GM06990 (cell line): ENCODE results near the gene ACRBP.

Experiments
- DNase-seq: peaks from one replicate; pipeline ENCODE4 v3.0.0-alpha.2; 2011; ENCODE audit not compliant: insufficient read length; ENCODE audit errors: extremely low read depth
- H3K27me3 ChIP-seq: replicated peaks from 2 replicates; pipeline ENCODE4 v1.6.0; 2011; ENCODE audit warnings: low read length; ENCODE audit not compliant: control insufficient read depth, insufficient read depth
- H3K36me3 ChIP-seq: 2 replicates; pipeline ENCODE4 v1.5.1; 2011; ENCODE audit warnings: low read length; ENCODE audit not compliant: control insufficient read depth, insufficient read depth
- H3K4me3 ChIP-seq: replicated peaks from 2 replicates; pipeline ENCODE4 v1.5.1; 2011; ENCODE audit warnings: low read depth, mild to moderate bottlenecking, control low read depth, low read length
- CTCF ChIP-seq: IDR thresholded peaks from 2 replicates; pipeline ENCODE4 v1.5.1; 2011; ENCODE audit warnings: low read length, control low read depth, mild to moderate bottlenecking, inconsistent platforms; ENCODE audit not compliant: insufficient read depth, poor library complexity, severe bottlenecking

Gene ACRBP

GRCh38 chr12:6662906-6663742 lies 15.9 kb upstream of the ACRBP start, which contains the start of gene ING4:
Gene ING4 (minus strand): TSS chr12:6663119. CDS start chr12:6663101, 18 bp downstream.
- peaks cover 8% of the 10 kb centered on the region for H3K36me3 ChIP-seq
- DNase-seq: peak; percentile 93
- peak within 1 kb of the TSS; percentile 89 for H3K4me3 ChIP-seq
- no peaks in the 10 kb centered on the region for H3K27me3 ChIP-seq
- no peak for TF ChIP-seq CTCF

GRCh38 chr12:6662602-6662905 lies 15.3 kb upstream of the ACRBP start:
- no peak for TF ChIP-seq CTCF
- DNase-seq: no peak
- peak overlapping the region; percentile 89 for H3K4me3 ChIP-seq
- H3K27me3 ChIP-seq: no peaks in the 10 kb centered on the region
- peaks cover 4% of the 10 kb centered on the region for H3K36me3 ChIP-seq

DNA sequence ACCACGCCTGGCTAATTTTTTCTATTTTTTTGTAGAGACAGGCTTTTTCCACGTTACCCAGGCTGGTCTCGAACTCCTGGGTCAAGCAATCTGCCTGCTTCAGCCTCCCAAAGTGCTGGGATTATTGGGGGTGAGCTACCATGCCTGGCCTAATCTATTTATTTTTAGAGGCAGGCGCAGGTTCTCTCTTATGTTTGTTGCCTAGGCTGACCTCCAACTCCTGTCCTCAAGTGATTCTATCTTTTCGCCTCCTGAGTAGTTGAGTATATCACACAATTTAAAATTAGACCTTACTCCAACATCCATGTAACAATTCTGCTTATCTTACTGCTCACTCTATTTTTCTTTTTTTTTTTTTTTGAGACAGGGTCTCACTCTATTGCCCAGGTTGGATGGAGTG lies 6.8 kb upstream of the ACRBP start:
- DNase-seq: no peak
- peaks cover 16% of the 10 kb centered on the region for H3K36me3 ChIP-seq
- no peak for TF ChIP-seq CTCF
- no peak overlapping the region for H3K4me3 ChIP-seq
- no peaks in the 10 kb centered on the region for H3K27me3 ChIP-seq

GRCh38 chr12:6653342-6653741 lies 6.1 kb upstream of the ACRBP start:
- no peak for DNase-seq
- Histone ChIP-seq H3K36me3 (peaks cover 16% of the 10 kb centered on the region), H3K27me3 (no peaks in the 10 kb centered on the region), H3K4me3 (no peak overlapping the region)
- no peak for TF ChIP-seq CTCF

DNA sequence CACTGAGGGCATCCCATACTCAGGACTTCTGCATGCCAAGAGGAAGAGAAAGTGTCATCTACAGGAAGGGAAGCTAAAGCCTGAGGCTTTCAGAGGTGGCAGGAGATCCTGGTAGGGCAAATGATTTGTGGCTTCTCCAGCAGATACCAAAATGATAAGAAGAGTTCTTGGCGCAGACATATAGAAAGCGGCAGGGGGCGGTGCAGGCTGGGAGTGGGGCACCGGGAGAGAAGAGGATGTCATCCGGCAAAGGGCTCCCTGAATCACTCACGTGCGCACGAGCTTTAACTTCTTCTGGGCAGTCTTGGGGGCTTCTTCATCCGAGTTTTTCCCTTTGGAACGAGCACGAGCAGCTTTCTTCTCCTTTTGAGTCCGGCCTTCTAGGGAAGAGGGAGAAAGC lies 5.2 kb upstream of the ACRBP start:
- Histone ChIP-seq H3K36me3 (peaks cover 18% of the 10 kb centered on the region), H3K4me3 (no peak overlapping the region), H3K27me3 (no peaks in the 10 kb centered on the region)
- no peak for TF ChIP-seq CTCF
- DNase-seq: no peak
